WTC11 (cell line): ENCODE measurements around the gene LHPP. TPM values are rescaled to one million over a fixed set of nuclear protein-coding genes. Genes with fewer than 3 reads are reported as not detected.
A peak's percentile ranks its signal among the peaks of the same experiment; 100 is the strongest.

Experiments used
- ATAC-seq: fragments of 200-7000 bp; cut with Tn5 transposase; 2 replicates; pipeline ENCODE4 v1.10.0; 2021; ENCODE audit warnings: mild to moderate bottlenecking, moderate library complexity
- CTCF ChIA-PET: fragments of 300-600 bp; sonication (Branson Sonifier 250); formaldehyde crosslinking; loops from one replicate; lab custom pipeline; 2021; ENCODE audit warnings: antibody characterized with exemption; lab: Charles Lee
- POLR2A ChIA-PET: fragments of 350-600 bp; sonication (Branson Sonifier 250); formaldehyde crosslinking; loops from one replicate; lab custom pipeline; 2021; ENCODE audit warnings: antibody characterized with exemption; lab: Charles Lee
- DNase-seq: peaks from one replicate; pipeline ENCODE4 v3.0.0; 2021; ENCODE audit warnings: low spot score
- H3K27ac Mint-ChIP-seq: 2 replicates; pipeline ENCODE4 v1.8.0; 2021; ENCODE audit warnings: mixed read lengths
- H3K27me3 Mint-ChIP-seq: 2 replicates; pipeline ENCODE4 v1.8.0; 2021; ENCODE audit warnings: low read depth, mild to moderate bottlenecking, moderate library complexity, mixed read lengths
- H3K36me3 Mint-ChIP-seq: 2 replicates; pipeline ENCODE4 v1.8.0; 2021; ENCODE audit warnings: mixed read lengths
- H3K4me1 Mint-ChIP-seq: 2 replicates; pipeline ENCODE4 v1.8.0; 2022; ENCODE audit warnings: mixed read lengths
- H3K4me3 Mint-ChIP-seq: 2 replicates; pipeline ENCODE4 v1.8.0; 2021; ENCODE audit warnings: mild to moderate bottlenecking, moderate library complexity, mixed read lengths
- H3K9me3 Mint-ChIP-seq: 2 replicates; pipeline ENCODE4 v1.8.0; 2021; ENCODE audit warnings: mixed read lengths
- AFF4 ChIP-seq: sonication (generic); formaldehyde crosslinking; IDR thresholded peaks from 2 replicates; pipeline ENCODE4 v1.8.1; 2023; ENCODE audit warnings: mild to moderate bottlenecking, missing genetic modification reagents, borderline replicate concordance
- ELF4 ChIP-seq: sonication (generic); formaldehyde crosslinking; IDR thresholded peaks from 2 replicates; pipeline ENCODE4 v1.8.1; 2022; ENCODE audit warnings: low read depth, mild to moderate bottlenecking, moderate library complexity, missing genetic modification reagents
- EMX1 ChIP-seq: fragments of 250-450 bp; sonication (Bioruptor Pico); IDR thresholded peaks from 2 replicates; pipeline ENCODE4 v1.8.0; 2021; ENCODE audit warnings: mild to moderate bottlenecking
- NR3C1 ChIP-seq: sonication (generic); formaldehyde crosslinking; conservative IDR thresholded peaks from 2 replicates; pipeline ENCODE4 v1.8.1; 2023; ENCODE audit warnings: low read depth, mild to moderate bottlenecking, missing genetic modification reagents
- SP1 ChIP-seq: sonication (generic); formaldehyde crosslinking; conservative IDR thresholded peaks from 2 replicates; pipeline ENCODE4 v1.8.1; 2022; ENCODE audit warnings: missing genetic modification reagents
- ZNF219 ChIP-seq: sonication (generic); formaldehyde crosslinking; IDR thresholded peaks from 2 replicates; pipeline ENCODE4 v1.8.0; 2023; ENCODE audit warnings: missing genetic modification reagents, mild to moderate bottlenecking, borderline replicate concordance
- ZNF532 ChIP-seq: fragments of 250-450 bp; sonication (Bioruptor Pico); IDR thresholded peaks from 2 replicates; pipeline ENCODE4 v1.9.0; 2021; ENCODE audit warnings: mild to moderate bottlenecking, borderline replicate concordance
- ZSCAN18 ChIP-seq: fragments of 250-450 bp; sonication (Bioruptor Pico); IDR thresholded peaks from 2 replicates; pipeline ENCODE4 v2.1.2; 2022; ENCODE audit warnings: mild to moderate bottlenecking, moderate library complexity
- total RNA-seq: library from RNA; stranded (reverse); gene quantifications from 3 replicates; pipeline ENCODE4 v1.2.3, GENCODE V29; 2021
- TF ChIP-seq, protein P1 (sequence below): sonication (generic); formaldehyde crosslinking; IDR thresholded peaks from 2 replicates; pipeline ENCODE4 v1.8.1; 2022; ENCODE audit warnings: mild to moderate bottlenecking, missing genetic modification reagents, moderate library complexity, borderline replicate concordance
- TF ChIP-seq, protein P2 (sequence below): sonication (generic); formaldehyde crosslinking; IDR thresholded peaks from 2 replicates; pipeline ENCODE4 v1.8.0; 2022; ENCODE audit warnings: mild to moderate bottlenecking, missing genetic modification reagents

Gene LHPP
- total RNA-seq, 1 experiment from 2014 or later = 33.2 TPM

DNA sequence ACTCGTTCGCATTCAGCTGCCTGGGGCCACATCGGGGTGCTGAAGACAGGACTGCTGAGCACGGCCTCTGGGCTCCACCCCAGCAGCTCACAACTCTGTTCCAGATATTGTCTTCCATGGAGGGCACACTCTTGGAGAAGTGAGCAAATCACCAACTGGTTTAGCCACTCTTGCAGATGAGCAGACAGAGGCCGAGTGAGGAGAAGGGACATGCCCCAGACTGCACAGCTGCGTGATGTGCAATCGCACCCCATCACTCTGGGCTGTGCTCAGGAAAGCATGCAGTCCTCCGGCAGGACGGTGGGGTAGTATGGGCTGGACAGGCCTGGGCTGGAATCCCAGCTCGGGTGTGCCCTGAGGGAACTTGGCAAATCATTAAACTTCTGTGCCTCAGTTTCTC lies 170.9 kb downstream of the LHPP start (continued):
- TF ChIP-seq AFF4 (CRISPR knock-in tag) (no peak), ZSCAN18 (CRISPR knock-in tag) (no peak), EMX1 (CRISPR knock-in tag) (no peak), NR3C1 (CRISPR knock-in tag) (no peak), ZNF532 (CRISPR knock-in tag) (no peak), ZNF219 (CRISPR knock-in tag) (no peak), SP1 (CRISPR knock-in tag) (no peak)
- TF ChIP-seq, protein P1, sequence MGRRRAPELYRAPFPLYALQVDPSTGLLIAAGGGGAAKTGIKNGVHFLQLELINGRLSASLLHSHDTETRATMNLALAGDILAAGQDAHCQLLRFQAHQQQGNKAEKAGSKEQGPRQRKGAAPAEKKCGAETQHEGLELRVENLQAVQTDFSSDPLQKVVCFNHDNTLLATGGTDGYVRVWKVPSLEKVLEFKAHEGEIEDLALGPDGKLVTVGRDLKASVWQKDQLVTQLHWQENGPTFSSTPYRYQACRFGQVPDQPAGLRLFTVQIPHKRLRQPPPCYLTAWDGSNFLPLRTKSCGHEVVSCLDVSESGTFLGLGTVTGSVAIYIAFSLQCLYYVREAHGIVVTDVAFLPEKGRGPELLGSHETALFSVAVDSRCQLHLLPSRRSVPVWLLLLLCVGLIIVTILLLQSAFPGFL (CRISPR knock-in tag) = no peak
- TF ChIP-seq, protein P2, sequence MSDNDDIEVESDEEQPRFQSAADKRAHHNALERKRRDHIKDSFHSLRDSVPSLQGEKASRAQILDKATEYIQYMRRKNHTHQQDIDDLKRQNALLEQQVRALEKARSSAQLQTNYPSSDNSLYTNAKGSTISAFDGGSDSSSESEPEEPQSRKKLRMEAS = no peak

DNA sequence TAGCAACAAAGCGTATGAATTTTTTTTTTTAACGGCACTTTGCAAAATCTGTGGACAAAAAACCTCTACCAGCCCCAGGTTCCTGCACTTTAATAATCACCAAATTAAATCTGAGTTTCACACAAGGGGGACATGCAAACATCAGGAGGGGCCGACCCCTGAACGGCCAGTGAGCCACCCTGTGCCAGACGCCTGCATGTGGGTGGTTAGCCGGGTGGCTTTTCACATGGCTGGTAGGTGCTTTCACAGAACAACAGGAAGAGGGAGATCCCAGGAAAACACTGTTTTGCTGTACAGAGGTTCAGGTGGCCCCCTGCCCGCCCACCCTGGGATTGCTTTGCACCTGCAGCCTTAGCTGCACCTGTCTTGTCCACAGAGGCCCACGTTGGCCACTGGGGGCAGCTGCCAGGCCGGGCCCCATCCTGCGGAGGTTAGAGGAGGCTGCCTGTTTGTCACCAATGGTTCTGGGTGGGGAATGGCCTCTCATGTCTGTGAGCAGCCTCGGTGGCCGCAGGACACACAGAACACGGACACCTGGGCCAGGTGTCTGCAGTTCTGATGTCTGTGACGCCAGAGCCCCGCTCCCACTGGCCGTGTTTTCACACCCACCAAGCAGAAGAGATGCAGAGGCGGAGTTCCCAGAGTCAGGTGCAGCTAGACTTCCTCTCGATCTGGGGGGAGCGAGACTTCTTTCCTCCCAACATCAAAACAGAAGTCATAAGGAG lies 174.8 kb downstream of the LHPP start:
- TF ChIP-seq ZSCAN18 (CRISPR knock-in tag) (no peak), ELF4 (no peak)
- TF ChIP-seq, all 79 proteins: peak for 0
- CTCF ChIA-PET = interaction anchor here (0.6 to 2.0 kb wide), 9 partner anchors 9 to 105 kb away, joined by 3 to 11 read pairs (median 4); no protein-coding TSS in a partner anchor
- DNase-seq = peak; percentile 45
- Mint-ChIP-seq H3K4me3 (no peak overlapping the region), H3K27me3 (no peaks in the 10 kb centered on the region), H3K27ac (peak overlapping the region; percentile 54; the same call in 1 of the 2 replicates), H3K9me3 (peaks cover 6% of the 10 kb centered on the region), H3K4me1 (no peaks in the 10 kb centered on the region), H3K36me3 (peaks cover 6% of the 10 kb centered on the region)
- POLR2A ChIA-PET = no interaction called here
- ATAC-seq = peak; percentile 62
